ENCODE results near the gene ITPRIPL2. TPM values are rescaled to one million over a fixed set of nuclear protein-coding genes. Genes with fewer than 3 reads are reported as not detected.

Gene ITPRIPL2
- total and polyA plus RNA-seq, 2 of the 13 experiments (the other 11 are each of a cell fraction or from before 2014, with no cell fraction given): 5.9 to 12.6 TPM

DNA sequence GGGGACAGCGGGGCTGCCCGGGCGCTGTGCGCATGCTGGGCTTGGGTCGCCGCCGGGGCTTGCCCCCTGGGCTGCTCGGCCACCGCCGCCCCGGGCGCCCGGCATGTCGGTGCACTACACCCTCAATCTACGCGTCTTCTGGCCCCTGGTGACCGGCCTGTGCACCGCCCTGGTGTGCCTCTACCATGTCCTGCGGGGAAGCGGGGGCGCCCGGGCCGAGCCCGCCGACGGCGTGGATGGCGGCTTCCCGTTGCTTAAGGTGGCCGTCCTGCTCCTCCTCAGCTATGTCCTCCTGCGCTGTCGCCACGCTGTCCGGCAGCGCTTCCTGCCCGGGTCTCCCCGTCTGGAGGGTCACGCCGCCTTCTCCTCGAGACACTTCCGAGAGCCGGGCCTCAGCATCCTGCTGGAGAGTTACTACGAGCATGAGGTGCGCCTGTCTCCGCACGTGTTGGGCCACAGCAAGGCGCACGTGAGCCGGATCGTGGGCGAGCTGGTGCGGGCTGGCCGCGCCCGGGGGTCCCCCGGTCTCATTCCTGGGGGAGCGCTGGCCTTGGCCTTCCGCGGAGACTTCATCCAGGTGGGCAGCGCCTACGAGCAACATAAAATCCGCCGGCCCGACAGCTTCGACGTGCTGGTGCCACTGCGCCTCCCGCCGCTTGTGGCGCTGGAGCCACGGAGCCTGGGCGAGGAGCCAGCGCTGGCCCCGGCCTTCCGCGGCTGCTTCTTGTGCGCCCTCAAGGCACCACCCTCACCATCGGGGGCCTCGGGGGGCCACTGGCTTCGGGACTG is 789 bp downstream of the ITPRIPL2 start (continued):
- TF ChIP-seq, protein P1, sequence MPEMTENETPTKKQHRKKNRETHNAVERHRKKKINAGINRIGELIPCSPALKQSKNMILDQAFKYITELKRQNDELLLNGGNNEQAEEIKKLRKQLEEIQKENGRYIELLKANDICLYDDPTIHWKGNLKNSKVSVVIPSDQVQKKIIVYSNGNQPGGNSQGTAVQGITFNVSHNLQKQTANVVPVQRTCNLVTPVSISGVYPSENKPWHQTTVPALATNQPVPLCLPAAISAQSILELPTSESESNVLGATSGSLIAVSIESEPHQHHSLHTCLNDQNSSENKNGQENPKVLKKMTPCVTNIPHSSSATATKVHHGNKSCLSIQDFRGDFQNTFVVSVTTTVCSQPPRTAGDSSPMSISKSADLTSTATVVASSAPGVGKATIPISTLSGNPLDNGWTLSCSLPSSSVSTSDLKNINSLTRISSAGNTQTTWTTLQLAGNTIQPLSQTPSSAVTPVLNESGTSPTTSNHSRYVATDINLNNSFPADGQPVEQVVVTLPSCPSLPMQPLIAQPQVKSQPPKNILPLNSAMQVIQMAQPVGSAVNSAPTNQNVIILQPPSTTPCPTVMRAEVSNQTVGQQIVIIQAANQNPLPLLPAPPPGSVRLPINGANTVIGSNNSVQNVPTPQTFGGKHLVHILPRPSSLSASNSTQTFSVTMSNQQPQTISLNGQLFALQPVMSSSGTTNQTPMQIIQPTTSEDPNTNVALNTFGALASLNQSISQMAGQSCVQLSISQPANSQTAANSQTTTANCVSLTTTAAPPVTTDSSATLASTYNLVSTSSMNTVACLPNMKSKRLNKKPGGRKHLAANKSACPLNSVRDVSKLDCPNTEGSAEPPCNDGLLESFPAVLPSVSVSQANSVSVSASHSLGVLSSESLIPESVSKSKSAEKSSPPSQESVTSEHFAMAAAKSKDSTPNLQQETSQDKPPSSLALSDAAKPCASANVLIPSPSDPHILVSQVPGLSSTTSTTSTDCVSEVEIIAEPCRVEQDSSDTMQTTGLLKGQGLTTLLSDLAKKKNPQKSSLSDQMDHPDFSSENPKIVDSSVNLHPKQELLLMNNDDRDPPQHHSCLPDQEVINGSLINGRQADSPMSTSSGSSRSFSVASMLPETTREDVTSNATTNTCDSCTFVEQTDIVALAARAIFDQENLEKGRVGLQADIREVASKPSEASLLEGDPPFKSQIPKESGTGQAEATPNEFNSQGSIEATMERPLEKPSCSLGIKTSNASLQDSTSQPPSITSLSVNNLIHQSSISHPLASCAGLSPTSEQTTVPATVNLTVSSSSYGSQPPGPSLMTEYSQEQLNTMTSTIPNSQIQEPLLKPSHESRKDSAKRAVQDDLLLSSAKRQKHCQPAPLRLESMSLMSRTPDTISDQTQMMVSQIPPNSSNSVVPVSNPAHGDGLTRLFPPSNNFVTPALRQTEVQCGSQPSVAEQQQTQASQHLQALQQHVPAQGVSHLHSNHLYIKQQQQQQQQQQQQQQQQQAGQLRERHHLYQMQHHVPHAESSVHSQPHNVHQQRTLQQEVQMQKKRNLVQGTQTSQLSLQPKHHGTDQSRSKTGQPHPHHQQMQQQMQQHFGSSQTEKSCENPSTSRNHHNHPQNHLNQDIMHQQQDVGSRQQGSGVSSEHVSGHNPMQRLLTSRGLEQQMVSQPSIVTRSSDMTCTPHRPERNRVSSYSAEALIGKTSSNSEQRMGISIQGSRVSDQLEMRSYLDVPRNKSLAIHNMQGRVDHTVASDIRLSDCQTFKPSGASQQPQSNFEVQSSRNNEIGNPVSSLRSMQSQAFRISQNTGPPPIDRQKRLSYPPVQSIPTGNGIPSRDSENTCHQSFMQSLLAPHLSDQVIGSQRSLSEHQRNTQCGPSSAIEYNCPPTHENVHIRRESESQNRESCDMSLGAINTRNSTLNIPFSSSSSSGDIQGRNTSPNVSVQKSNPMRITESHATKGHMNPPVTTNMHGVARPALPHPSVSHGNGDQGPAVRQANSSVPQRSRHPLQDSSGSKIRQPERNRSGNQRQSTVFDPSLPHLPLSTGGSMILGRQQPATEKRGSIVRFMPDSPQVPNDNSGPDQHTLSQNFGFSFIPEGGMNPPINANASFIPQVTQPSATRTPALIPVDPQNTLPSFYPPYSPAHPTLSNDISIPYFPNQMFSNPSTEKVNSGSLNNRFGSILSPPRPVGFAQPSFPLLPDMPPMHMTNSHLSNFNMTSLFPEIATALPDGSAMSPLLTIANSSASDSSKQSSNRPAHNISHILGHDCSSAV (CRISPR knock-in tag; IDR thresholded peaks at IDR 0.05; ENCODE audit: borderline replicate concordance): no peak
- TF ChIP-seq RARG (CRISPR knock-in tag; IDR thresholded peaks at IDR 0.05; ENCODE audit: low read depth) (no peak), ZNF790 (CRISPR knock-in tag; IDR thresholded peaks at IDR 0.05; ENCODE audit: borderline replicate concordance) (no peak; the same call in 1 of the 2 replicates), ZNF484 (CRISPR knock-in tag; IDR thresholded peaks at IDR 0.05; ENCODE audit: borderline replicate concordance, low read depth) (no peak), MXD4 (CRISPR knock-in tag; IDR thresholded peaks at IDR 0.05) (no peak), NR1H2 (CRISPR knock-in tag; IDR thresholded peaks at IDR 0.05; ENCODE audit: borderline replicate concordance, low read depth) (no peak), ZNF616 (CRISPR knock-in tag; IDR thresholded peaks at IDR 0.05; ENCODE audit: low read depth) (no peak; the same call in 1 of the 2 replicates), ZNF761 (CRISPR knock-in tag; conservative IDR thresholded peaks at IDR 0.05) (no peak), ZNF263 (CRISPR knock-in tag; IDR thresholded peaks at IDR 0.05) (no peak), ZSCAN22 (CRISPR knock-in tag; IDR thresholded peaks at IDR 0.05) (no peak; the same call in 1 of the 2 replicates), NFATC3 (CRISPR knock-in tag; IDR thresholded peaks at IDR 0.05) (peak; percentile 52; the same call in 1 of the 2 replicates), ZNF382 (CRISPR knock-in tag; IDR thresholded peaks at IDR 0.05; ENCODE audit: borderline replicate concordance) (no peak), RARA (CRISPR knock-in tag; IDR thresholded peaks at IDR 0.05) (0 out of 2 replicates have a peak, but pooled peaks have one; percentile 4), SNAPC2 (CRISPR knock-in tag; IDR thresholded peaks at IDR 0.05) (no peak), NFKB2 (CRISPR knock-in tag; IDR thresholded peaks at IDR 0.05; ENCODE audit: borderline replicate concordance) (no peak)
- TF ChIP-seq, protein P2, sequence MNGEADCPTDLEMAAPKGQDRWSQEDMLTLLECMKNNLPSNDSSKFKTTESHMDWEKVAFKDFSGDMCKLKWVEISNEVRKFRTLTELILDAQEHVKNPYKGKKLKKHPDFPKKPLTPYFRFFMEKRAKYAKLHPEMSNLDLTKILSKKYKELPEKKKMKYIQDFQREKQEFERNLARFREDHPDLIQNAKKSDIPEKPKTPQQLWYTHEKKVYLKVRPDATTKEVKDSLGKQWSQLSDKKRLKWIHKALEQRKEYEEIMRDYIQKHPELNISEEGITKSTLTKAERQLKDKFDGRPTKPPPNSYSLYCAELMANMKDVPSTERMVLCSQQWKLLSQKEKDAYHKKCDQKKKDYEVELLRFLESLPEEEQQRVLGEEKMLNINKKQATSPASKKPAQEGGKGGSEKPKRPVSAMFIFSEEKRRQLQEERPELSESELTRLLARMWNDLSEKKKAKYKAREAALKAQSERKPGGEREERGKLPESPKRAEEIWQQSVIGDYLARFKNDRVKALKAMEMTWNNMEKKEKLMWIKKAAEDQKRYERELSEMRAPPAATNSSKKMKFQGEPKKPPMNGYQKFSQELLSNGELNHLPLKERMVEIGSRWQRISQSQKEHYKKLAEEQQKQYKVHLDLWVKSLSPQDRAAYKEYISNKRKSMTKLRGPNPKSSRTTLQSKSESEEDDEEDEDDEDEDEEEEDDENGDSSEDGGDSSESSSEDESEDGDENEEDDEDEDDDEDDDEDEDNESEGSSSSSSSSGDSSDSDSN (CRISPR knock-in tag; IDR thresholded peaks at IDR 0.05): no peak
- TF ChIP-seq, protein P3, sequence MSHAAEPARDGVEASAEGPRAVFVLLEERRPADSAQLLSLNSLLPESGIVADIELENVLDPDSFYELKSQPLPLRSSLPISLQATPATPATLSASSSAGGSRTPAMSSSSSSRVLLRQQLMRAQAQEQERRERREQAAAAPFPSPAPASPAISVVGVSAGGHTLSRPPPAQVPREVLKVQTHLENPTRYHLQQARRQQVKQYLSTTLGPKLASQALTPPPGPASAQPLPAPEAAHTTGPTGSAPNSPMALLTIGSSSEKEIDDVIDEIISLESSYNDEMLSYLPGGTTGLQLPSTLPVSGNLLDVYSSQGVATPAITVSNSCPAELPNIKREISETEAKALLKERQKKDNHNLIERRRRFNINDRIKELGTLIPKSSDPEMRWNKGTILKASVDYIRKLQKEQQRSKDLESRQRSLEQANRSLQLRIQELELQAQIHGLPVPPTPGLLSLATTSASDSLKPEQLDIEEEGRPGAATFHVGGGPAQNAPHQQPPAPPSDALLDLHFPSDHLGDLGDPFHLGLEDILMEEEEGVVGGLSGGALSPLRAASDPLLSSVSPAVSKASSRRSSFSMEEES (CRISPR knock-in tag; IDR thresholded peaks at IDR 0.05): no peak

Measured in HepG2 (cell line).